ENCODE measurements around the gene CD2BP2.
"Not testable (repeated sequence)": the region's sequence is repeated elsewhere in the genome, so short reads cannot be mapped to it uniquely, and the experiment has no call there.

CD2BP2 gene

DNA sequence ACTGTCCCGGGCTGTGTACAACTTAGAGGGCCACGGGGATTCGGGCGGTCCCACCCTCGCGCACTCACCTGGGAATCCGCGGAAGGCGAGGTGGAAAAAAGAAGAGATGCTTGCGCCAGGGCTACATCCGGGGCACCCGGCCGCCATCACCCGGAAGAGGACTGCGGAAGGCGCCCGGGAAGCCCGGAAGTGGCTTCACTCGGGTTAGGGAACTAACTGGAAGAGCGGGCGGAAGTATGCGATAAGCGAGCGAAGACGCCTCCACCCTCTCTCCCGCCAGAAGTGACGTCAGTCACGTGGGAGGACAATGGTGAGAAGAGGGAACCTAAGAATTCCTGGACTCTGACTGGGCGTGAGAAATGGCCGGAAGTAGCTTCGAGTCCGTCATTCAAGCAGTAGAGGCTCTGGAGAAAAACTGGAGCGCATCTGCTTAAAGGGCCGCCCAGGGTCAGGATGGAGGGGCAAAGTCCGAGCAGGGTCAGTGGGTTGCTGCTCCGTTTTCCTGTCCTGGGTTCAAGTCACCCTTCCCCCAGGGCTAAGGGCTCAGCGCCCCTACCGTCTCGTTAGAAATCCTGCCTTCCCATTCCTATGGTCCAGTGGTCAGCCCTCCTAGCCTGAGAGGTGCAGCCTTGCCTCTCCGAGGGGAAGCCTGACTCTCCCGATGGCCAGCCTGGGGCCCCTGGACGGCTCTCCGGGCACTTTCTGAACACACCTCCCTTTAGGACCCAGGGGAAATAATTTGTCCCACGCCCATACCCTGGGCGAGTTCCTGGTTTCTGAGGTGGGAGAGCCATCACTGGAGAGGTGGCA is at the start of gene CD2BP2:
Gene CD2BP2, minus strand, starts transcription at position 165 of the 810 bp plus-strand sequence. CDS start 627 bp downstream, outside the sequence.
- peak; percentile 99 for DNase-seq (ENCODE audit: low read depth, low spot score)

GRCh38 chr16:30401768-30402425 is 46.8 kb upstream of the CD2BP2 start:
- DNase-seq (ENCODE audit: low read depth, low spot score) = no peak

DNA sequence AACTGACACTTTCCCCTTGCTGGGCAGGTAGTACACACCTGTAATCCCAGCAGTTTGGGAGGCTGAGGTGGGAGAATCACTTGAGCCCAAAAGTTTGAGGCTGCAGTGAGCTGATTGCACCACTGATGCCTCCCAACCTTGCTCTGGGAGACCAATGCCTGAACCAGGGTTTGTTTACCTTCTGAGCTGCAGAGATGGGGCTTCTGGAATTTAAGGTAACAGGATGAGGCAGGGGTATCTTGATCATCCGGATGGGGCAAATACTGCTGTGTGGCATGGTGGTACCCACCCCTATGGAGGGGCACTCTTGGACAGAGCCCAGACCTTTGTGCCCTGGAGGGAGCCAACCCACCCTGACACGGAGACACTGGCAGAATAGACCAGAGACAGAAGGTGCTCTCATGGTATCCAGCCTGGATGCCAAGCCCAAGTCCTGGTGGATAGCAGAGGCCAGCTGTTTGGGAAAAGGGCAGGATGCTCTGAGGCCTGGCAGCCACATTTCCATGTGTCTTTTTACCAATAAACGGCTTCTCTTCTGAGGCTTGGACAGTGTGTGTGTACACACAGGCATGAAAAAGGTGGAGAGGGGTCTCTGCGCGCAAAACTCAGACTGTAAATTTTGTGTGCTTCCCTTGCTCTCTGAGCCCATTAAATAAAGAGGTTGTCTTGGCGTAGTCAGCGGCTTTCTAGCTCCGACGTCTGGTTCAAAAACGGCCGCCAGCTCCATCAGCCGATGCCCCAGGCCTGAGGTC is 44.5 kb upstream of the CD2BP2 start:
- no peak for DNase-seq (ENCODE audit: low read depth, low spot score)

DNA sequence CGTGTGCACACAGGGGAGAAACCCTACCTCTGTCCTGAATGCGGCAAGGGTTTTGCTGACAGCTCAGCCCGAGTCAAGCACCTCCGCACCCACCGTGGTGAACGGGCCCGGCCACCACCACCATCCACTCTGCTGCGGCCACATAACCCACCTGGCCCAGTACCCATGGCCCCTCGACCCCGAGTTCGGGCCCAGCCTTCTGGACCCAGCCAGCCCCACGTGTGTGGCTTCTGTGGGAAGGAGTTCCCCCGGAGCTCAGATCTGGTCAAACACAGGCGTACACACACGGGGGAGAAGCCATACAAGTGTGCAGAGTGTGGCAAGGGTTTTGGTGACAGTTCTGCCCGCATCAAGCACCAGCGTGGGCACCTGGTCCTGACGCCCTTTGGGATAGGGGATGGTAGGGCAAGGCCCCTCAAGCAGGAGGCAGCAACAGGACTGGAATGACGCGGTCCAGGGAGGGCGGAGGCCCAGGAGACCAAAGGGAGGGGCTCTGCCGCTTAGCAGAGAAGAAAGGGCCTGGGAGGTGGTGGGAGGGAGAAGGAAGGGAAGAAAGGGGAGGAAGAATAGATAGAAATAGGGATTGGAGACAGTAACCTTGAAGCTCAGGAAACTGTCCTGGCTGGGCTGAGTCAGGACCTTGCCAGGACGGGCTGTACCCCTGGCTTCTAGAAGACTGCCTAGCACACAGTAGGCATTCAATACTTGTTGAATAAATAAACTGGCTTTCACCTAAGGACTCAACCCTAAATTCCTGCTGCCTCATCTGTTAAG is 43.7 kb upstream of the CD2BP2 start:
- peak; percentile 22 for DNase-seq (ENCODE audit: low read depth, low spot score)

DNA sequence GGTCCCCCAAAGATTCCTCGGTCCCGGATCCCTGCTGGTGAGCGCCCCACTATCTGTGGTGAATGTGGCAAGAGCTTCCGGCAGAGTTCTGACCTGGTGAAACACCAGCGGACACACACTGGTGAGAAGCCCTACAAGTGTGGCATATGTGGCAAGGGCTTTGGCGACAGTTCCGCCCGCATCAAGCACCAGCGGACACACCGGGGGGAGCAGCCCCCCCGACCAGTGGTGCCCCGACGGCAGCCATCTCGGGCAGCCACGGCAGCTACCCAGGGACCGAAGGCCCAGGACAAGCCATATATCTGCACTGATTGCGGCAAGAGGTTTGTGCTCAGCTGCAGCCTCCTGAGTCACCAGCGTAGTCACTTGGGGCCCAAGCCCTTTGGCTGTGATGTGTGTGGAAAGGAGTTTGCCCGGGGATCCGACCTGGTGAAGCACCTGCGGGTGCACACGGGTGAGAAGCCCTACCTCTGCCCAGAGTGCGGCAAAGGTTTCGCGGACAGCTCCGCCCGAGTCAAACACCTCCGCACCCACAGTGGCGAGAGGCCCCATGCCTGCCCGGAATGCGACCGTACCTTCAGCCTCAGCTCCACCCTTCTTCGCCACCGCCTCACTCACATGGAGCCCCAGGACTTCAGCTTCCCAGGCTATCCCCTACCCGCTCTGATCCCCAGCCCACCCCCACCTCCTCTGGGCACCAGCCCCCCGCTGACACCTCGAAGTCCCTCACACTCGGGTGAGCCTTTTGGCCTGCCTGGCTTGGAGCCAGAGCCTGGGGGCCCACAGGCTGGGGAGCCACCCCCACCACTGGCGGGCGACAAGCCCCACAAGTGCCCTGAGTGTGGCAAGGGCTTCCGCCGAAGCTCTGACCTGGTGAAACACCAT is 42.9 kb upstream of the CD2BP2 start:
- DNase-seq (ENCODE audit: low read depth, low spot score) = no peak

DNA sequence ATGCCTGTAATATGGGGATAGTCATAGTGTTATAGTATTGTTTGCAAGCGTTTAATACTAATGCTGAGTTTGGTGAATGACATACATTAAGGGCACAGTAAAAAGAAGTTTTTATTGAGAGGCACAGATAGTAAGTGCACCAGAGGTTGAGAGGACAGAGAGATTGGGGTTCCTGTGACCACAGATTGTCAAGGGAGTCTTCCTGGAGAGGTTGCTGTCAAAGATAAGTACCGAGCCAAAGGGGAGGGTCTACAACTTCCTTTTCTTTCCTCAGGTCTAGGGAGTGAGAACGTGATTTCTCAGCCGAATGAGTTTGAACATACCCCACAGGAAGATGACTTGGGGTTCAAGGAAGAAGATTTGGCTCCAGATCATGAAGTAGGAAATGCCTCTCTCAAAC is 41.9 kb upstream of the CD2BP2 start:
- DNase-seq (ENCODE audit: low read depth, low spot score) = no peak

DNA sequence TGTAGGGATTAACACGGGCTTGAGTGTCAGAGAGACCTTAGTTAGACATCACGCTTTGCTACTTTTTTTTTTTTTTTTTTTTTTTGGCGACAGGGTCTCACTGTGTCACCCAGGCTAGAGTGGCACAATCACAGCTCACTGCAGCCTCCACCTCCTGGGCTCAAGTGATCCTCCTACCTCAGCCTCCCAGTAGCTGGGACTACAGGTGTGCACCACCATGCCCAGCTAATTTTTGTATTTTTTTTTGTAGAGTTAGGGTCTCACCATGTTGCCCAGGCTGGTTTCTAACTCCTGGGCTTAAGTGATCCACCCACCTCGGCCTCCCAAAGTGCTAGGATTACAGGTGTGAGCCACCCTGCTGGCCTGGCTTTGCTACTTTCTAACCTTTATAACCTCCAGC is 41.5 kb upstream of the CD2BP2 start:
- not testable (repeated sequence) for DNase-seq (ENCODE audit: low read depth, low spot score)

DNA sequence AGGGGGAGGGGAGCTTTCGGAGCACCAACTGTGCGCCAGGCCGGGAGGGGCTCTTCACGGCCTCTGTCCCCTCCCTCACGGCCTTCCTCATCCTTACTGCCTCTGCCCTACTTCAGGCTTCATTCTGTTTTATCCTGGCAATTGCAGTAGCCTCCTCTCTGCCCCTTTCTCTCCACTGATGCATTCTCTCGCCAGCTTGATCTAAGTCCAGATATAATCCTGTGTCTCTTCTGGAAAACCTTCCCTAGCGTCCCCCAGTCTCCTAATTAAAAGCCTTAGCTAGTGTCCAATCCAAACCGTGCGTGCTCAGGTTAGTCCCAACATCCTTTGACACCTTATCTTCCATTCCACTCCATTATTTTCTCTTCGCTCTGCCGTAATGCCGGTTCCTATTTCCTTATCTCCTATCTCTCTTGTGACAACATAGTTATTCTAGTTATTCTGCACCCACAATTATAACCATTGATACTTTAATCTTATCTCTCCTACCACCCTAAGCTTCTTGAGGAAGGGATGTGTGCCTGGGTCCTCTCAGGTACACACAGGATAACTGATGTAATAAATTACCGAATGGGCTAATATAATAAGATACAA is 41.0 kb upstream of the CD2BP2 start:
- DNase-seq (ENCODE audit: low read depth, low spot score) = no peak

DNA sequence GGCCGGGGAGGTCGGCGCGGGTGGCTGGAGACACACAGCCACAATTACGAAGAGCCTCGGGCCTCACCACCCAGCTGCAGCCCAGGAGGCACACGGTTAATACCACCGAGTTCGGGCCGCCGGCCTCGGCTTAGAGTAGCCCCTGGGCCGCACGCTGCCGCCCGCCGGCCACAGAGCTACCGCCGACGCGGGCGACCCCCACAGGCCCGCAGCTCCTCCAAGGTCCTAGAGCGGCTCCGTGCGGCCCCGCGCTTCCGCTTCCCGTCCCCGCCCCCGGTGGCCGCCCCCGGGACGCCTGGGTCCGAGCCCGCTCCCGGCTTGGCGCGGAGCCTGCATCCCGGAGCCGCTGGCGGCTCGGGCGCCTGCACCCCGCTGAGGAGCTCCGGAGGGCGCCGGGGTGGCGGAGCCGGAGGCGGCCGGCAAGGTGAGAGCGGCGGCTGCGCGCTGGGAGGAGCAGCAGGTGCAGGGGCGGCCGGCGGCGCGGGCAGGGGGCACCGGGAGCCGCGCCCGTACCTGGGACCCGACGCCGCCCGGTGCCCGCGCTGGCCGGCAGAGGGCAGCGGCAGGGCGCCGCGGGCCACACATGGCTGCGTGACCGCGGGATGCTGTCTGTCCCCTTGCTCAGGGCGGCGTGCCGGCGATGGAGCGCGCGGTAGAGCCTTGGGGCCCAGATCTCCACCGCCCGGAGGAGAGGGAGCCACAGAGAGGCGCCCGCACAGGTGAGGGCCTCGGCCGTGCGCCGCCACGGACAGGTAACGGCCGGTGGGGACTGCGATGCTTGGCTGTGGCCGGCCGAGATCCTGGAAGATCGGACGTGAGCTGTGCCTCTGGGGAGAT is 40.3 kb upstream of the CD2BP2 start, which contains the start of gene ZNF48:
Gene ZNF48, plus strand, starts transcription at position 266 of the 837 bp plus-strand sequence. Its CDS starts 375 bp downstream, at position 641.
- DNase-seq (ENCODE audit: low read depth, low spot score) = peak; percentile 97

- peak; percentile 66 for DNase-seq (ENCODE audit: low read depth, low spot score)
Measured at GRCh38 chr16:30394592-30395154, 39.6 kb upstream of the CD2BP2 start.

- no peak for DNase-seq (ENCODE audit: low read depth, low spot score)
Measured at GRCh38 chr16:30383521-30383920, 28.4 kb upstream of the CD2BP2 start.

DNA sequence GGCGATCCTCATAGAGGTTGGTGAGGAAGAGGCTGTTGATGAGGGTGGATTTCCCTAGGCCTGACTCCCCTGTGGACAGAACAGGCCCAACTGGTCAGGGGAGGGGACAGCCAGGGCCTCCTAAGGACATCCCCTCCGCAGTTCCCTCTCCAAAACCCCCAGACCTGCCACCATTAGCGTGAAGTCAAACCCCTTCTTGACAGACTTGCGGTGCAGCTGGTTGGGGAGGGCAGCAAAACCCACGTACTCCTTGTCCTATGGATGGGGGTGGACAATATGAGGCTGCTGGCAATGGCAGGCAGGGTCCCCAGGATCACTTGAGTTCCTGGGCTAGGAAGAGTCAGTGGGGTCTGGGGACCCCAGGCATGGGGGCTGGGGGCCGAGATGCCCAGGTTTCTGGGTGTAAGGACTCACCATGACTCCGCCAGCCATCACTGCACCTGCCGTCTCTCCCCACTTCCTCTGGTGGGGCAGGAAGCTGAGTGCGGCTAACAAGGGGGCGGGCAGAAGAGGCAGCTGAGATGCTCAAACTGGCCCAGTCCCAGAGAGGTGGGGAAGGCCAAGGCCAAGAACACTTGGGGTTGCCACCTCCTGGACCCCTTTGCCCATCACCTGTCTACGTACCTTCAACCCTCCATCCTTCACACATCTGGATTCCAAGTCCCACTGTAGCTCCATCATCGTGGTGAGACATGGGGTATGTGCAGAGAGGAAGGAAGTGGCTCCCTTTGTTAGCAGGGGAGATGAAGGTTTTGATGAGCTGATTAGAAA is 27.2 kb upstream of the CD2BP2 start, which contains the start of gene SEPTIN1:
Gene SEPTIN1, minus strand, starts transcription at position 451 of the 771 bp plus-strand sequence. Its CDS starts 19 bp downstream, at position 432.
- DNase-seq (ENCODE audit: low read depth, low spot score) = no peak

DNA sequence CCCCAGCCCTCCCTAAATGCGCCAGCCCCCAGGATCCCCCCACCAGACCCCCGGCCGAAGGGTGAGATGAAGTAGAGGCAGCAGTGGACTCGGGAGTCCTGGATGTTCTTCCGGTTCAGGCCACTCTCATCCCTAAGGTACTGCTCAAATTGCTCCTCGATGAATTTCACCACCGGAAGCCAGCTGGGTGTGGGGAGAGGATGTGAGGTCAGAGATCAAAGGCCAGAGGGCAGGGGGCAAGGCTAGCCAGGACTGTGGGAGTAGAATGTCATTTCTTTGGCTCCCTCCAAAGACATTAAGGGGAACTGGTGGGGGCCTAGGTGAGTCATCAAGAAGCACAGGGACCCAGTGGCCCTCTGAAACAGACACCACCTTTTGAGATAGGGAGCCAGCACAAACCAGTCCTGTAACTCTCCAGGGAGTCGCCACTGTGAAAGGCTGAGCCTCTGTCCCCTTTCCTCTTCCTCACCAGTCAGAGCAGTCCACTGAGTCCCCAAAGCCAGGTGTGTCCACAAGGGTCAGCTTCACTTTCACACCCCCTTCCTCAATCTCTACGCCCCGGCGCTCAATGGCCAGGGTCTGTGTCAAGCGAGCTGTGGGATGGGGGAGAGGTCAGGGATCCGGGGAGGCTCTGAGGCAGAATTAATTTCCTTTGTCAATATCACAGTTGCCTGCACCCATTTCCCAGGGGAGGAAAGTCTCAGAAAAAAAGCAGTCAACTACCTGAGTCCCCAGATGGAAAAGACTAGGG is 26.4 kb upstream of the CD2BP2 start:
- no peak for DNase-seq (ENCODE audit: low read depth, low spot score)

DNA sequence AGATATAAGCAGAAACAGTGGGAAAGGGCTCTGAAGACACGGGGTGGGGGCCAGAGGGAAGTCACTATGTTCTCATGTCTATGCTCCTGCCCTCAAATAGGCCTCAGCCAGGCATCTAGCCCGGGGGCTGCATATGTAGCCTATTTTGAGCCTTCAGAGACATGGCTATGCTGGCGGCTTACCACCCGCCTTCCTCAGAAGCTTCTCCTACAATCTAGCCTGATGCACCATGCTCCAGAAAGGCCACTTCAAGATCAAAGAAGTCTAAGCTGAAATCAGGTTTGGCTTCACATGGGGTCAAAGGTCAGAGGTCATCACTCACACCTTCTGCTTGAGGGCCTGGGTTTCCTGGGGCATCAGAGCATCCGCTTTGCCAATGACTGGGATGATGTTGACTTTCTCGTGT is 25.7 kb upstream of the CD2BP2 start:
- no peak for DNase-seq (ENCODE audit: low read depth, low spot score)

- no peak for DNase-seq (ENCODE audit: low read depth, low spot score)
Measured at GRCh38 chr16:30380072-30380802, 25.1 kb upstream of the CD2BP2 start.

- no peak for DNase-seq (ENCODE audit: low read depth, low spot score)
Measured at GRCh38 chr16:30379158-30379783, 24.2 kb upstream of the CD2BP2 start.

All from astrocyte of the hippocampus (primary cell).